Frontal cortex (tissue), 4 donors: Measurements from ENCODE around the gene HEBP2. TPM values are rescaled to one million over a fixed set of nuclear protein-coding genes. Genes with fewer than 3 reads are reported as not detected.
"Not testable (repeated sequence)": the region's sequence is repeated elsewhere in the genome, so short reads cannot be mapped to it uniquely, and the experiment has no call there.

Source experiments
- DNase-seq, 2 donors: peaks; one replicate each; pipeline ENCODE4 v3.0.0; 2012; ENCODE audit warnings: low spot score in 2 of 2
- FAIRE-seq: peaks from 2 replicates; lab custom pipeline; 2012; peaks lifted over from hg19 to GRCh38; lab: Jason Lieb, UNC
- total RNA-seq: library from RNA; depleted of rRNA; stranded (reverse); fragments of >200 nt; gene quantifications from one replicate; pipeline ENCODE4 v1.2.3, GENCODE V29; 2014
- donor health status: control.
- donor health status: control.
- donor health status: control.

The HEBP2 gene
- total RNA-seq: 4.9 TPM

DNA sequence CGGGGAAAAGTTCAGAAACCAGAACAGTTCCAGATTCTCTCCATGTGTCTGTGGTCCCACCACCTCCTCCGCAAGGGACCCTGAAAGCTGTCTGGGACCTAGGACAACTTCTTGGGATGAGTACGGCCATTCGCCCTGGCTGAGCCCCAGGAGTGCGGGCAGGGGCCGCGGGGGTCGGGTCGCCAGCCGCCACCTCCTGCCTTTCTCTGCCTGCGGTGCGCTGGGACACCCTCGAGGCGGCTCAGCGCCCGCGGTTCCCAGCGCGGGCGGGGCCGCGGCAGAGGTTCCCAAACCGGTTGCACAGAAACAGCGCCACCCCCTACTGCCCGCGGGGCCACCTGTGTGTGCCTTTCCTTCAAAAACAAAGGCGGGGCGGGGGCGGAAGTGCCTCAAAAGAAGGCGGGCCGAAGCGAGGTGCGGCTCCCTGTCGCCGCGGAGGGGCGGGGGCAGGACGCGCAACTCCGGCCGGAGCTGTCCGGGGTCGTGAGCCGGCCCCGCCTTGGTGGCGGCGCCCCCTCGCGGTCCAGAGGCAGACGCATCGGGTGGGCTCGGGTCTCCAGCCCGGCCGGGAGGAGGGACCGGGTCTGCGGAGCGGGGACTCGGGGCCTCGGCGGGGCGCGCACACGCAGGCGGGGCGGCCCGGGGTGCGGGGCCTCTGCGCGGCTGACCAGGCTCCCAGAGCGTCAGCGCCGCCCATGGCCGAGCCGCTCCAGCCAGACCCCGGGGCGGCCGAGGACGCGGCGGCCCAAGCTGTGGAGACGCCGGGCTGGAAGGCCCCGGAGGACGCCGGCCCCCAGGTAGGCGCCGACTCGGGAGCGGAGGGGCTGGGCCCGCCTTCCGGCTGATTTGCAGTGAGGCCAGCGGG, at the start of gene HEBP2:
HEBP2 (plus strand) TSS at position 423 of the 865 bp plus-strand sequence; CDS start at position 696, 273 bp downstream.
- DNase-seq (peak; percentile 84 to 87), FAIRE-seq (no peak)

DNA sequence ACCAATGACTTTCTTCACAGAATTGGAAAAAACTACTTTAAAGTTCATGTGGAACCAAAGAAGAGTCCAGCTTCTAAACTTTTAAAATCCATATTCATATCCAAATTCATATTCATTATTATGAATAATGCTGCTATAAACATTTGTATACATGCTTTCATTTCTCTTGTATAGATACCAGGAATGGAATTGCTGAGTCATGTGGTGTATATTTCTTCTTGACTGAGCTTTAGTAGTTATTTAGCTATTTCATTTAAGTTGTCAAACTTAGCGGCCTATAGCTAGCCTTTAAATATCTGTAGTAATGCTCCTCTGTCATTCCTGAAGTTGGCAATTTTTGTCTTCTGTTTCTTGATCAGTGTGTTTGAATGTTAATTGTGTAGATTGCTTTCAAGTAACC, 46.1 kb upstream of the HEBP2 start:
- FAIRE-seq (no peak), DNase-seq (no peak)

DNA sequence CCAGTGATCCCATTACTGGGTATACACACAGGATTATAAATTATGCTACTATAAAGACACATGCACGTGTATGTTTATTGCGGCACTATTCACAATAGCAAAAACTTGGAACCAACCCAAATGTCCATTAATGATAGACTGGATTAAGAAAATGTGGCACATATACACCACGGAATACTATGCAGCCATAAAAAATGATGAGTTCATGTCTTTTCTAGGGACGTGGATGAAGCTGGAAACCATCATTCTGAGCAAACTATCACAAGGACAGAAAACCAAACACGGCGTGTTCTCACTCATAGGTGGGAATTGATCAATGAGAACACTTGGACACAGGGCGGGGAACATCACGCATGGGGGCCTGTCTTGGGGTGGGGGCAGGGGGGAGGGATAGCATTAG, 35.3 kb upstream of the HEBP2 start:
- DNase-seq, FAIRE-seq: not testable (repeated sequence)

- FAIRE-seq (no peak), DNase-seq (no peak)
Measured at GRCh38 chr6:138370631-138371451, 33.2 kb upstream of the HEBP2 start.

DNA sequence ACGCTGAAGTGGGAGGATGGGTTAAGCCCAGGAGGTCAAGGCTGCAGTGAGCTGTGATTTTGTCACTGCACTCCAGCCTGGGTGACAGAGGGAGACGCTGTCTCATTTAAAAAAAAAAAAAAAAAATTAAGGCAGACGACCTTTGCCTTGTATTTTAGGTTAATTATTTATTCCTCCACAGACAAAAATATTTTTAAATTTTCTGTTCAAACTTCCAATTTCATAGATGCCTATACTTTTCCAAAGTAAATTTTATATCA, 32.6 kb upstream of the HEBP2 start:
- no peak for DNase-seq
- no peak for FAIRE-seq

DNA sequence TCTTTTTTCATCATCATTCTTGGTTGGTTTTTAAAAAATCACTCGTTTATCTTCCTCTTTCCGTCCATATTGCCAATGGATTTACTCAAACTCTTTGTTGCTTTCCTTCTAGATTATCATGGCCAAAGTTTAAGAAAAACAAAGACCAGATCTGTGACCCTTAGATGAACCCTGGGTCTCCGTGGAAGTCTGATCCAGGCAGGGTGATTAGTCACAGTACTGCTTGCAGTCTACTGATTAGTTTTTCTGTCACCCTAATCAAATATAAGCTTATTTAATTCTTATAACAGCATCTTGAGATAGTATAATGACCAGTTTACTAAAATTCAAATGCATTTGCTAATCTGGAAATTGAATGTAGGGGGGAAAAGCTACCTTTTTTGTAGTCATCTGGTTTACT, 32.3 kb upstream of the HEBP2 start:
- FAIRE-seq: no peak
- DNase-seq: no peak

GRCh38 chr6:138372711-138373463, 31.1 kb upstream of the HEBP2 start:
- DNase-seq: no peak
- FAIRE-seq: no peak

- no peak for FAIRE-seq
Measured at GRCh38 chr6:138374230-138374629, 29.8 kb upstream of the HEBP2 start.

GRCh38 chr6:138374815-138375214, 29.2 kb upstream of the HEBP2 start:
- DNase-seq: no peak
- no peak for FAIRE-seq

More at GRCh38 chr6:138374230-138374629, 29.8 kb upstream of the HEBP2 start:
- DNase-seq: no peak

- no peak for DNase-seq
- FAIRE-seq: no peak
Measured at GRCh38 chr6:138377042-138377441, 27.0 kb upstream of the HEBP2 start.

GRCh38 chr6:138377844-138378243, 26.2 kb upstream of the HEBP2 start, which contains the start of gene SMIM28:
Gene SMIM28, plus strand, starts transcription at chr6:138377905. Its CDS starts 168 bp downstream, at chr6:138378073.
- DNase-seq (no peak), FAIRE-seq (no peak)

DNA sequence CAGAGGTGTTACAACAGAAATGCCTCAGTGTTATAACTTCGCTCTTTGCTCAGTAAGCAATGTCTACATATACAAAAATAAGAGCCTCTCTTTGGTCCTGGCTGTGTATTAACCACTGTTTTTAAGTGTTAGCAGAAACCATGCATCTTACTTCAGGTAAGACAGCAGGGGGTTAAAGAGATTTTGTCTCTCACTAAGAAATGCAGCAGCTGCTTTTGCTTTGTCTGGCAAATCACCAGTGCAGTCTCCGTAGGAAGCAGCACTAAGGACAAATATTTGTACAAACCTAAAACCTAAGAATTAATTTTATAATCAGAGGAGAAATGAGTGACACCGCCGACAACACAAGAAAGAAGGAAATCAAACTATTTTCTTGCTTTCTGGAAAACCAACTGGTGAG, 25.6 kb upstream of the HEBP2 start:
- no peak for FAIRE-seq
- DNase-seq: no peak

DNA sequence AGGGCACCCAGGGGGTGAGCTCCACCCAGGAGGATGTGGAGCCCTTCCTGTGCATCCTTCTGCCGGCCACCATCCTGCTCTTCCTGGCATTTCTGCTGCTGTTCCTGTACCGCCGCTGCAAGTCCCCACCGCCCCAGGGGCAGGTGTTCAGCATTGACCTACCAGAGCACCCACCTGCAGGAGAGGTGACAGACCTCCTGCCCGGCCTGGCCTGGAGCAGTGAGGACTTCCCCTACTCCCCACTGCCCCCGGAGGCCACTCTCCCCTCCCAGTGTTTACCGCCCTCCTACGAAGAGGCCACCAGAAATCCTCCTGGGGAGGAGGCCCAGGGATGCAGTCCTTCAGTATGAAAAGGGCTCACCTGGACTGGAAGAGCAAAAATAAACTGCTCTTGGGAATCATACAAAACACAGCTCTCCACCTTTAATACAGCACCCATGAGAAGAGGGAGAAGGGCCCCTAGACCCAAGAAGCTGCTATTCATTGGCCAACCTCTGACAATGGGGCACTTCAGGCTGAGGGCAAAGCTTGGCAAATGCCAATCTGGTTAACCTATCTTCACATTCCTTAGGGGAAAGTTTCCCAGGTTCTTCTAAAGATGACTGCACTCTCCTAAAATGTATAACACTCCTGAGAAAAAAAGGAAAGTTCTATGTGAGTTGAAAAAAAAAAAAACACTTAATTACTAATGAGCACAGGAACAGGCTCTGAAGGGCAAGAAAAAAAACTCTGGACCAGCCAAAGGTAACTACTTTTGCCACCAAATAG, 21.3 kb upstream of the HEBP2 start:
- DNase-seq: no peak
- FAIRE-seq: no peak

DNA sequence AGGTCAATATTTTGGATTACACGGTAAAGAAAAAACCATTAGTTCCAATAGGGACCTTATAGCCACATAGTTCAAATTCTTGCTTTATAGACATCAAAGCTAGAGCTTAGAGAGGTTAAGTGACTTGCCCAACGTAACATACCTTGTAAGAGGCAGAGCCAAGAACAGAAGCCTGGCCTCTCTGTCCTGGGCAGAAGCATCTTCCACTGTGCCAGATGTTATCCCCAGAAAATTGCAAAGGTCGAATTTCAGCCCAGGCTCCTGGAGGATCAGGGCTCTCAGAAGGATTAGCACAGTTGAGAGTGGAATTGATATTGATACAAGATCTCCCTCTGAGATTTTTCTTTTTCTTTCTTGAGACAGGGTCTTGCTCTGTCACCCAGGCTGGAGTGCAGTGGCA, 20.2 kb upstream of the HEBP2 start:
- no peak for FAIRE-seq
- no peak for DNase-seq

GRCh38 chr6:138386897-138387296, 17.1 kb upstream of the HEBP2 start:
- FAIRE-seq: no peak

GRCh38 chr6:138387577-138388368, 16.2 kb upstream of the HEBP2 start:
- no peak for DNase-seq
- no peak for FAIRE-seq

More at GRCh38 chr6:138386897-138387296, 17.1 kb upstream of the HEBP2 start:
- no peak for DNase-seq

GRCh38 chr6:138389551-138389950, 14.5 kb upstream of the HEBP2 start:
- FAIRE-seq (no peak), DNase-seq (no peak)

- no peak for FAIRE-seq
- DNase-seq: no peak
Measured at GRCh38 chr6:138393871-138394783, 9.9 kb upstream of the HEBP2 start.
